ENCODE results near the gene TMEM217.

The TMEM217 gene

GRCh38 chr6:37293426-37293825 is 35.5 kb upstream of the TMEM217 start:
- H3K4me1 ChIP-seq (ENCODE audit: control insufficient read depth, insufficient read depth, low read length): no peaks in the 10 kb centered on the region
- peaks cover 29% of the 10 kb centered on the region for H3K36me3 ChIP-seq (ENCODE audit: insufficient read depth, low read length)
- H3K27me3 ChIP-seq (ENCODE audit: control insufficient read depth, insufficient read depth, low read length): no peaks in the 10 kb centered on the region
- no peak overlapping the region for H3K9ac ChIP-seq (ENCODE audit: low read depth, low read length)
- no peaks in the 10 kb centered on the region for H3K9me3 ChIP-seq (replicated peaks; ENCODE audit: low read length)
- no peak overlapping the region for H3K4me3 ChIP-seq (ENCODE audit: low read length)
- H3K4me2 ChIP-seq (ENCODE audit: low read length): no peak overlapping the region

DNA sequence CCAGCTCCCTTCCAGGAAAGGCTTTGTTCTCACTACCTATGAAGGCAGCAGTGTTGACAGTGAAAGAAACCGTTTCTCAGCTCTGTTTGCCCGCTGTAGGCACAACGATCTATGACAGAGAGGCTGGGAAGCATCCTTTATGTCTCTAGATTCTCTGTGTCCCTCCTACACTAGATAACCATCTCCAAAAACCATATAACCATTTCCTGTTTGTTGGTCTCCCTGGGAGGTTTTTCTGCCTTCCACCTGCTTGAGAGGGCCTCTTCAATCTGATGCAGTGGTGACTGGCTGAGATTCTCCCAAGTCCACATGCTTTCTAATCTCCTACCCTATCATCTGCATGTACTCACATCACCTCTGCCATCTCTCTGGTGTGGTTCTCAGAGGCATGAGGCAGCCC is 32.0 kb upstream of the TMEM217 start:
- no peaks in the 10 kb centered on the region for H3K4me1 ChIP-seq (ENCODE audit: control insufficient read depth, insufficient read depth, low read length)
- no peaks in the 10 kb centered on the region for H3K9me3 ChIP-seq (replicated peaks; ENCODE audit: low read length)
- no peak overlapping the region for H3K4me2 ChIP-seq (ENCODE audit: low read length)
- H3K27me3 ChIP-seq (ENCODE audit: control insufficient read depth, insufficient read depth, low read length): no peaks in the 10 kb centered on the region
- no peak overlapping the region for H3K9ac ChIP-seq (ENCODE audit: low read depth, low read length)
- H3K36me3 ChIP-seq (ENCODE audit: insufficient read depth, low read length): peaks cover 40% of the 10 kb centered on the region
- no peak overlapping the region for H3K4me3 ChIP-seq (ENCODE audit: low read length)

DNA sequence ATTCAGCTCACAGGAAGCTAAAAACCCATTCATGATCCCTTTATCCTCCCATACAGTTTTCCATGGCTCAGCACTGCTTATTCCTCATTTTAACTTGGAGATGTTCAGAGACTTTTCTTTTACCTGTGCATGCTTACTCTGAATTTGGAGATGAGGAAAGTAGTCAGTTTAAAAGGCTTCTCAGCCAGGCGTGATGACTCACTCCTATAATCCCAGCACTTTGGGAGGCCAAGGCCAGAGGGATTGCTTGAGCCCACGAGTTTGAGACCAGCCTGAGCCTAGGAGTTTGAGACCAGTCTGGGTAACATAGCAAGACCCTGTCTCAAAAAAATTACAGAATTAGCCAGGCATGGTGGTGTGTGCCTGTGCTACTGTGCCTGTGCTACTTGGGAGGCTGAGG is 30.3 kb upstream of the TMEM217 start:
- peaks cover 45% of the 10 kb centered on the region for H3K36me3 ChIP-seq (ENCODE audit: insufficient read depth, low read length)
- H3K4me1 ChIP-seq (ENCODE audit: control insufficient read depth, insufficient read depth, low read length): no peaks in the 10 kb centered on the region
- no peak overlapping the region for H3K9ac ChIP-seq (ENCODE audit: low read depth, low read length)
- no peak overlapping the region for H3K4me3 ChIP-seq (ENCODE audit: low read length)
- H3K27me3 ChIP-seq (ENCODE audit: control insufficient read depth, insufficient read depth, low read length): no peaks in the 10 kb centered on the region
- no peak overlapping the region for H3K4me2 ChIP-seq (ENCODE audit: low read length)
- no peaks in the 10 kb centered on the region for H3K9me3 ChIP-seq (replicated peaks; ENCODE audit: low read length)

DNA sequence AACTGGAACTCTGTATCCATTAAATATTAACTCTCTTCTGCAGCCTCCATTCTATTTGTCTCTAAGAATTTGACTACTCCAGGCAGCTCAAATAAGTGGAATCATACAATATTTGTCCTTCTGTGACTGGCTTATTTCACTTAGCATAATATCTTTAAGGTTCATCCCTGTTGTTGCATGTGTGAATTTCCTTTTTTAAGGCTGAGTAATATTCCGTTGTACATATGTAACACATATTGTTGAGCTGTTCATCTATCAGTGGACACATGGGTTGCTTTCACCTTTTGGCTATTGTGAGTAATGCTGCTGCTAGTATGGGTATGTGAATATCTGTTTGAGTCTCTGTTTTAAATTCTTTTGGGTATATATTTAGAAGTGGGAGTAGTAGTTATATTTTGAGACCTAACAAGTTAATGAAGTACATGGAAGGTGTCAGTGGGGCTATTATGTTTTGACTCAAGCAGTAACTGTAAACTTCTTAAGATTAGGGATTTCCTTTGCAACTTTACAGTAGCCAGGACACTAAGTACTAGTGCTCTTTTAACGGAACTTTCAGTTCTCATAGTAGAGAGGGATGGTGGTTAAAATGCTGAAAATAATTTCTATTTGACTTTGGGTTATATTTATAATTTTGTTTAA is 29.7 kb upstream of the TMEM217 start:
- H3K27me3 ChIP-seq (ENCODE audit: control insufficient read depth, insufficient read depth, low read length): no peaks in the 10 kb centered on the region
- no peaks in the 10 kb centered on the region for H3K9me3 ChIP-seq (replicated peaks; ENCODE audit: low read length)
- H3K4me1 ChIP-seq (ENCODE audit: control insufficient read depth, insufficient read depth, low read length): no peaks in the 10 kb centered on the region
- H3K36me3 ChIP-seq (ENCODE audit: insufficient read depth, low read length): peaks cover 51% of the 10 kb centered on the region
- H3K4me3 ChIP-seq (ENCODE audit: low read length): no peak overlapping the region
- H3K9ac ChIP-seq (ENCODE audit: low read depth, low read length): no peak overlapping the region
- no peak overlapping the region for H3K4me2 ChIP-seq (ENCODE audit: low read length)

DNA sequence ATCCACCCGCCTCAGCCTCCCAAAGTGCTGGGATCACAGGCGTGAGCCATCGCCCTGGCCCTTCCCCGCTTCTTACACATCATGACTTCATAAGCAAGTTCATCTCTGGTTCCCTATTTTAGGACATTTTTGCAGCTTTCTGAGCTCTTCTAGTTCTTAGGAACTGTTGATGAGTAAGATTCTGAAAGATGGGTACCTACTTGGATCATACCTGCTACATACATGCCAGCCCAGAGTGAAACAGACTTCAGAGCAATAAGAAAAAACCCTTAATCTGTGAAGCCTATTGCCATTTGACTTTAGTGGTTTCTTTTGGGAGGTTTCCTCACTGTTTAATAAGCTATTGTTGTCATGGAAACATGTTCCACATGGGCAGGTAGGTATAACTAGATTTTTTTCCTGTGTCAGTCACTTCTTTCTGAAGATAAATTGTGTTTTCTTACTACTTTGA is 27.9 kb upstream of the TMEM217 start:
- no peaks in the 10 kb centered on the region for H3K9me3 ChIP-seq (replicated peaks; ENCODE audit: low read length)
- H3K36me3 ChIP-seq (ENCODE audit: insufficient read depth, low read length): peaks cover 51% of the 10 kb centered on the region
- H3K4me2 ChIP-seq (ENCODE audit: low read length): no peak overlapping the region
- no peaks in the 10 kb centered on the region for H3K27me3 ChIP-seq (ENCODE audit: control insufficient read depth, insufficient read depth, low read length)
- H3K9ac ChIP-seq (ENCODE audit: low read depth, low read length): no peak overlapping the region
- H3K4me1 ChIP-seq (ENCODE audit: control insufficient read depth, insufficient read depth, low read length): no peaks in the 10 kb centered on the region
- H3K4me3 ChIP-seq (ENCODE audit: low read length): no peak overlapping the region

GRCh38 chr6:37284781-37285180 is 26.8 kb upstream of the TMEM217 start:
- peaks cover 45% of the 10 kb centered on the region for H3K36me3 ChIP-seq (ENCODE audit: insufficient read depth, low read length)
- no peaks in the 10 kb centered on the region for H3K27me3 ChIP-seq (ENCODE audit: control insufficient read depth, insufficient read depth, low read length)

GRCh38 chr6:37283671-37284151 is 25.8 kb upstream of the TMEM217 start:
- no peaks in the 10 kb centered on the region for H3K27me3 ChIP-seq (ENCODE audit: control insufficient read depth, insufficient read depth, low read length)
- H3K4me2 ChIP-seq (ENCODE audit: low read length): no peak overlapping the region
- H3K4me1 ChIP-seq (ENCODE audit: control insufficient read depth, insufficient read depth, low read length): no peaks in the 10 kb centered on the region
- no peaks in the 10 kb centered on the region for H3K9me3 ChIP-seq (replicated peaks; ENCODE audit: low read length)
- H3K36me3 ChIP-seq (ENCODE audit: insufficient read depth, low read length): peaks cover 42% of the 10 kb centered on the region
- H3K4me3 ChIP-seq (ENCODE audit: low read length): no peak overlapping the region
- H3K9ac ChIP-seq (ENCODE audit: low read depth, low read length): no peak overlapping the region

More at GRCh38 chr6:37284781-37285180, 26.8 kb upstream of the TMEM217 start:
- Histone ChIP-seq H3K4me2 (ENCODE audit: low read length) (no peak overlapping the region), H3K9me3 (replicated peaks; ENCODE audit: low read length) (no peaks in the 10 kb centered on the region), H3K4me1 (ENCODE audit: control insufficient read depth, insufficient read depth, low read length) (no peaks in the 10 kb centered on the region), H3K4me3 (ENCODE audit: low read length) (no peak overlapping the region), H3K9ac (ENCODE audit: low read depth, low read length) (no peak overlapping the region)

GRCh38 chr6:37283268-37283667 is 25.3 kb upstream of the TMEM217 start:
- H3K9me3 ChIP-seq (replicated peaks; ENCODE audit: low read length): no peaks in the 10 kb centered on the region
- no peak overlapping the region for H3K4me3 ChIP-seq (ENCODE audit: low read length)
- no peaks in the 10 kb centered on the region for H3K27me3 ChIP-seq (ENCODE audit: control insufficient read depth, insufficient read depth, low read length)
- no peaks in the 10 kb centered on the region for H3K4me1 ChIP-seq (ENCODE audit: control insufficient read depth, insufficient read depth, low read length)
- no peak overlapping the region for H3K9ac ChIP-seq (ENCODE audit: low read depth, low read length)
- H3K36me3 ChIP-seq (ENCODE audit: insufficient read depth, low read length): peaks cover 42% of the 10 kb centered on the region
- no peak overlapping the region for H3K4me2 ChIP-seq (ENCODE audit: low read length)

GRCh38 chr6:37282371-37282770 is 24.4 kb upstream of the TMEM217 start:
- no peak overlapping the region for H3K4me3 ChIP-seq (ENCODE audit: low read length)
- H3K9ac ChIP-seq (ENCODE audit: low read depth, low read length): no peak overlapping the region
- no peak overlapping the region for H3K4me2 ChIP-seq (ENCODE audit: low read length)
- H3K9me3 ChIP-seq (replicated peaks; ENCODE audit: low read length): no peaks in the 10 kb centered on the region
- peaks cover 36% of the 10 kb centered on the region for H3K36me3 ChIP-seq (ENCODE audit: insufficient read depth, low read length)
- no peaks in the 10 kb centered on the region for H3K27me3 ChIP-seq (ENCODE audit: control insufficient read depth, insufficient read depth, low read length)
- H3K4me1 ChIP-seq (ENCODE audit: control insufficient read depth, insufficient read depth, low read length): no peaks in the 10 kb centered on the region

DNA sequence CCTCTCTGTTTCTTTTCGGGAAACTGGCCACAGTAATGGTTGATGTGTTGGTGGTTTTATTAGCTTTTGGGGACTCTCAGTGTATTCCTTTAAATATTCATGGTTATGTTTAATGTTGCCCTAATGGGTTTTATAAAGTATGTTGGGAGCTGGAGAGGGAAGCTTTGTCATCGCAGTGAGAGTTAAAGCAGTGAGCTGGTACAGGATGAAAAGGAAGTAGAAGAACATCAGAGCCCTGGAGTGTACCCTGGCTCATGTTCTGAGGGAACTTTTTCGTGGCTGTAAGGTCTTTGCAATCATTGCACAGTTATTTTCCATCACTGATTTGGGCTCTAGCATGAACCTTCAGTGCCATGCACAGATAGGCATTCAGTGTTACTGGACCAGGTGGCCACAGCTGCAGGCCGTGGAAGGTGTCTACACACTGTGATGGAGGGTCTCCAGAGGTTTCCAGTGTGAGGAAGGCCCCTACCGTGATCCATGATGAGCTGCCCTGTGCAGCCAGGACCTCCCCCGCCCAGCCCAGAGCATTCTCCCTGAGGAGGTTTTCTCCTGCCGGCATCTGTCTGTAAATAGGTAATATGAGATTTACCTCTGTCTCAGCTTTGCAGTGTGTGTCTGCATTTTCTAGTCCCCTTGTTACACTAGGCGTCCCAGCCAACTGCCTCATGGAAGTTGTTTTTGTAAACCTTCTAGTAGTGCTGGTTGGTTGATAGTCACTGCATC is 22.4 kb upstream of the TMEM217 start:
- Histone ChIP-seq H3K4me1 (ENCODE audit: control insufficient read depth, insufficient read depth, low read length) (no peaks in the 10 kb centered on the region), H3K4me2 (ENCODE audit: low read length) (no peak overlapping the region), H3K27me3 (ENCODE audit: control insufficient read depth, insufficient read depth, low read length) (no peaks in the 10 kb centered on the region), H3K36me3 (ENCODE audit: insufficient read depth, low read length) (peaks cover 26% of the 10 kb centered on the region), H3K9me3 (replicated peaks; ENCODE audit: low read length) (no peaks in the 10 kb centered on the region), H3K4me3 (ENCODE audit: low read length) (no peak overlapping the region), H3K9ac (ENCODE audit: low read depth, low read length) (no peak overlapping the region)

DNA sequence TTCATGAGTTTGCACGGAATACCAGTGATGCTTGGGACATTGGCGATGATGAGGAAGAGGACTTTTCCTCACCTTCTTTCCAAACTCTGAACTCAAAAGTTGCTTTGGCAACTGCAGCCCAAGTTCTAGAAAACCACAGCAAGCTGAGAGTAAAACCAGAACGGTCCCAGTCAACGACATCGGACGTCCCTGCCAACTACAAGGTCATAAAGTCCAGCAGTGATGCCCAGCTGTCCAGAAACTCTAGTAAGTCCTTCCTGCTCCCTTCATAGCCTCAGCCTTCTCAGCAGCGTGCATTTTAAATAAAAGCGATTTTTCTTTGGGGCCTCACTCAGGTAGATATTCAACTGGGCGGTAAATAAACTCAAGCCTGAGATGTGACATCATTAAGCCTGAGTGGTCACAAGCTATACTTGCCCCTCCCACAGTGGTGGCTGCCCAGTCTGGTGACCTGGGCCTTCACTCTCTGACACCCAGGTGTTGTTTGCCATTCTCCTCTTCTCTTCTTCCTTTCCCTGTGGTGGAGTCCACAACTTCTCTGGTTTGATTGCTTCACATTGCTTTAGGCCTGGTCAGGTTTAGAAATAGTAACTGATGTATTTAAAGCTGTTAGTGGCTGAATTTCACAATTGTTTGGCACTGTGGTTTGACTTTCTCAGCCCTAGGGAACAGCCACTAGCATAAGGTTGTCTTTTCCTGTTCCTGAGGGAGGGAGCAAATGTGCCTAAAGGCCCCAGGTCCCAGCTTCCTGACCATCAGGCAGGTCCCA is 21.6 kb upstream of the TMEM217 start:
- no peaks in the 10 kb centered on the region for H3K9me3 ChIP-seq (replicated peaks; ENCODE audit: low read length)
- no peak overlapping the region for H3K4me2 ChIP-seq (ENCODE audit: low read length)
- no peaks in the 10 kb centered on the region for H3K27me3 ChIP-seq (ENCODE audit: control insufficient read depth, insufficient read depth, low read length)
- H3K4me1 ChIP-seq (ENCODE audit: control insufficient read depth, insufficient read depth, low read length): no peaks in the 10 kb centered on the region
- H3K9ac ChIP-seq (ENCODE audit: low read depth, low read length): no peak overlapping the region
- H3K4me3 ChIP-seq (ENCODE audit: low read length): no peak overlapping the region
- H3K36me3 ChIP-seq (ENCODE audit: insufficient read depth, low read length): peaks cover 20% of the 10 kb centered on the region

Data from skeletal muscle satellite cell (primary cell).